EH (cell line): ENCODE results near the gene TNFAIP8L1.
A peak's percentile ranks its signal among the peaks of the same experiment; 100 is the strongest.

ENCODE experiments used
- DNase-seq: peaks from one replicate; pipeline ENCODE4 v3.0.0-alpha.2; 2015; ENCODE audit warnings: low read depth

Gene TNFAIP8L1

DNA sequence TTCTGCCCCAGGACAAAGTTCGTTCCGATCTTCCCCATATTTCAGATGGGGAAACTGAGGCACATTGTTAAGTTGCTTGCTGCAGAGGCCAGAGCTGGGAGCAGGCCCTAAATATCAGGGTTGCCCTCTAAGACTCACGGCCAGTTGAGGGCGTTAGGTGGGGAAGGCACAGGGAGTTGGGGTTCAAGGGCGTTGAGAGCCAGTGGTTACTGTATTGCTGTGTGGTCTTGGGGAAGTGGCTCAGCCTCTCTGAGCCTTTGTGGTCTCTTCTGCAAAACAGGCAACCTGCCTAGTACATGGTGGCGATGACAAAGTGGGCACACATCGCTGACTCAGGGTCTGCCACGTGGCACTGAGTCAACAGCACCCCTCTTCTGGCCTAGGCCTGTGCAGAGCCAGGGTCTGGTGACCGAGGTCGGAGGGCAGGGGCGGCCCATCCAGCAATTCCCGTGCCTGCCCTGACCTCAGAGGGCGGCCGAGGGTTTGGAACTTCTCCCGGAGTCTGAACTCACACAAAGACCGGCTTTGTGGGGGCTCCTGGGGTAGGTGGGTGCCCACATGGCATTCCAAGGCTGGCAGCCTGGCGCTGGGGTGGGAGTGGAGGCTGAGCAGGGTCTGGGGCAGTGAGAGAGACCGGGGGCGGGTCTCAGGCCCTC lies 10.2 kb downstream of the TNFAIP8L1 start:
- DNase-seq: no peak

DNA sequence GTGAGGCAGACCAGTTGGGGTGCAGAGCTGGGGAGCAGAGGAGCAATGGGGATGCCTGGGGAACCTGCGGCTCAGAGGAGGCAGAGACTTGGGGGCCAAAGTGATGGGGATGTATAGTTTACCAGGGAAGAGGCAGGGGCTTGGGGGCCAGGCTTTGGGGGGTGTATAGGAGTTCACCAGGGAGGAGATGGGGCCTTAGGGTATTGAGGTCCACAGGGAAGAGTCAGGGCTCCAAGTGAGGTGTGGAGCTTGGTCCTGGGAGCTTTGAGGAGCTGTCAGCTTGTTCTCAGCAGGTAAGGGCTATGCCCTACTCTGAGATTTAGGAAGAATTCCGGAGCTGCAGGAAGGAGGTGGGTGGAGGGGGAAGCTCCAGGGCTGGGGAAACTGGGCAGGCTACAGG lies 10.8 kb downstream of the TNFAIP8L1 start:
- DNase-seq: no peak

DNA sequence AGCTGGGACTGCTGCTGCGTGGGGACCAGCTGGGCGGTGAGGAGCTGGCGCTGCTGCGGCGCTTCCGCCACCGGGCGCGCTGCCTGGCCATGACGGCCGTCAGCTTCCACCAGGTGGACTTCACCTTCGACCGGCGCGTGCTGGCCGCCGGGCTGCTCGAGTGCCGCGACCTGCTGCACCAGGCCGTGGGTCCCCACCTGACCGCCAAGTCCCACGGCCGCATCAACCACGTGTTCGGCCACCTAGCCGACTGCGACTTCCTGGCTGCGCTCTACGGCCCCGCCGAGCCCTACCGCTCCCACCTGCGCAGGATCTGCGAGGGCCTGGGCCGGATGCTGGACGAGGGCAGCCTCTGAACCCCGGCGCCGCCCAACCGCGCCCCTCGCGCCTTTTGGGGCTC lies 12.8 kb downstream of the TNFAIP8L1 start:
- no peak for DNase-seq

DNA sequence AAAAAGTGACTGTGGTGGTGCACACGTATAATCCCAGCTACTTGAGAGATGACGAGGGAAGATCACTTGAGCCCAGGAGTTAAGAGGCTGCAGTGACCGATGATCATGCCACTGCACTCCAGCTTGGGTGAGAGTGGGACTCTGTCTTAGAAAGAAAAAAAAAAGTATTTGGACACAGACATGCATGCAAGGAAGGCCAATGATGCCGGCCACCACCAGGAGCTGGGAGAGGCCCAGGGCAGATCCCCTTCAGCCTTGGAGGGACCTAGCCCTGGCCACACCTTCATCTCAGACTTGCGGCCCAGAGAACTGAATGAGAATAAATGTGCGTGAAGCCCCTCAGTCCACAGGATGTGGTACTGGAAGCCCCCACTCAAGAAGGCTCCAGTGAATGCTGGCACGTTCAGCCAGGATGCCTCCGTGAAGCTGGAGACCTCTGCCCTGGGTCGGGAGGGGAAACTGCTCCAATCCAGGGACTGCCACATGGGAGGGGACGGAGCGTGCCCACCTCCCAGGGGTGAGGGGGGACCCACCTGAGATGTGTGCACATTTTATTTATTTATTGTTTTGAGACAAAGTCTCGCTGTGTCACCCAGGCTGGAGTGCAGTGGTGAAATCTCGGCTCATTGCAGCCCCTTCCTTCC lies 14.6 kb downstream of the TNFAIP8L1 start:
- no peak for DNase-seq

DNA sequence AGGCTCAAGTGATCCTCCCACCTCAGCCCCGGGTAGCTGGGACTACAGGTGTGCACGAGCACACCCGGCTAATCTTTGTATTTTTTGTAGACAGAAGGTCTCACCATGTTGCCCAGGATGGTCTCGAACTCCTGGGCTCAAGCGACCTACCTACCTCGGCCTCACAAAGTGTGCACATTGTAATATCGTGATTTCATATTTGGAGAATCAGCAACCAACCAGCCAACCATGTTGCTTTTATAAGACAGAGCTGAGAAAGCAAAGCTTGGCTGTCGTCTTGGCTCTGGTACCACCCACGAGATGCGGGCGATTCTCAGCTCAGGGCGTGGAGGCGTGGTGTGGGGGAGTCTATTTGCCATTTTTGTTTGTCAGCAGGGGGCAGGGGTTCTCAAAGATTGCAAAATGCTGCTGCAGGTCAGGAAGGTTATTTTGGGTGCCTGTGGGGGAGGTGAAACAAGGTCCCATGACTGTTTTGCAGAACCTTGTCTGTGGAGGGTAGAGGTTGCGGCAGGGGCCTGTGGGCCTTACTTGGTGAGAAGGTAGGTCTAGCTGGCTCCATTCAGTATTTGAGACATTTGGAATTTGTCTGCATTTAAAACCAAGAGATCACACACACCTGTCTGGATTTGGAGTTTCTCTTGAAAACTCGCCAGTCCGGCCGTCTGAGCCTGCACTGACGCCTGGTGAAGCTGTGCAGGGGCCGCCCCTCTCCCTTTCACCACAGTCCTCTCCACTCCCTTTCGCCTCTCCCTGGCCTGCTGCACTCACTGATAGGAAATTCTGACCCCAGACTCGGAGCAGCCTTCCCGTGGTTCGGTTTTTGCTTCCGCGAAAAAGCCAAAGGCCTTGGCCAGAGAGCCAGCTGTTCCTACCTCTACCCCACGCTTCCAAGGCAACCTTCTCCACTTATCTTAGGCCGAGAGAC lies 15.4 kb downstream of the TNFAIP8L1 start:
- no peak for DNase-seq

DNA sequence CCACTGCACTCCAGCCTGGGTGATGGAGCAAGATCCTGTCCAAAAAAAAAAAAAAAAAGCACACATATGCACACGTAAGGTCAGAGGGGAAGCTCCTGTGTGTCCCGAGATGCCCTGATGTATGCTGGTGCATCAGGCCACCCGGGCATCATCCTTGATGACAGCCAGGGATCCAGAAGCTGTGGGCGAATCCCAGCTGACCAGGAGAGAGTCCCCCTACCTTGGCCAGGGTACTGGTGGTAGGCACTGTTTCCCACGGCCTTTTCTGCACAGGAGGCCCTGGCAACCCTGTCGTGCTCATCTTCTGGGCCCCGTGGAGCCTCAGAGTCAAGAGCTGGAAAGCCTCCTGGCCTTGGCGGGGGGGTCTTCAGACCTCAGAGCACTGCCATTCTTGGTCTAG lies 16.8 kb downstream of the TNFAIP8L1 start:
- DNase-seq: no peak

DNA sequence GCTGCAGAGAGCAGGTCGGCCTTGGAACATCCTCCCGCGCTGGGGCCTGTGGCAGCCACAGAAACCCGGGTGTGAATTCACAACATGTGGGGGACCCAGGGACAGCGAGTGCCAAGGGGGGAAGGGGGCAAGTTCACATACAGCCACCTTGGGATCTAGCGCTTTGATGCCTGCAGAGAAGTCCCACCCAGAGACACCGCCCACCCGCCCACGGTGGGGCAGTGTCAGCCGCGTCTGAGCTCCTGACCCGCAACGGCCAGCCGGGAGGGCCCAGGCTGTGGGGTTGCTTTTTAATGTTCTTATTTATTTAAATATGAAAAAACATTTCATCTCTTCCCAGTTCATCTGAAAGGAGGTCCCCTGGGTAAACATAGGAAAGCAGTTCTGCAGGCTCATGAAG lies 17.9 kb downstream of the TNFAIP8L1 start:
- no peak for DNase-seq

DNA sequence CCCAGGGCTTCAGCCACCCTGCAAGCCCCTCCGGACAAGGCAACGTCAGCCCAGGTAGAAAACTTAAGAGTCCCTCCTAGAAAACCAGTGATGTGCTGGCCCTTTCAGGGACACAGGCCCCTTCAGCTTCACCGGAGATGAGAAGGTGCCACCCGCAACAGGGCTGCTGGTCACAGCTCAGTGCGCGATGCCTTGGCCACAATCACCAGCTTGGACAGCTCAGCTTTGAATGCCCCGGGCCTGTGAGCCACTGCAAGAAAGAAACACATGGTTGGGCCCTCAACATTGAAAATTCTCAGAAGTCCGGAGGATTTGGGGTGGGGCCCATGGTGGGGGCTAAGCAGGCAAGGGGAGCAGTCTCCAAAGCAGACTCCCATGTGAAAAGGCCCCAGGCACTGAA lies 18.5 kb downstream of the TNFAIP8L1 start:
- DNase-seq: no peak

DNA sequence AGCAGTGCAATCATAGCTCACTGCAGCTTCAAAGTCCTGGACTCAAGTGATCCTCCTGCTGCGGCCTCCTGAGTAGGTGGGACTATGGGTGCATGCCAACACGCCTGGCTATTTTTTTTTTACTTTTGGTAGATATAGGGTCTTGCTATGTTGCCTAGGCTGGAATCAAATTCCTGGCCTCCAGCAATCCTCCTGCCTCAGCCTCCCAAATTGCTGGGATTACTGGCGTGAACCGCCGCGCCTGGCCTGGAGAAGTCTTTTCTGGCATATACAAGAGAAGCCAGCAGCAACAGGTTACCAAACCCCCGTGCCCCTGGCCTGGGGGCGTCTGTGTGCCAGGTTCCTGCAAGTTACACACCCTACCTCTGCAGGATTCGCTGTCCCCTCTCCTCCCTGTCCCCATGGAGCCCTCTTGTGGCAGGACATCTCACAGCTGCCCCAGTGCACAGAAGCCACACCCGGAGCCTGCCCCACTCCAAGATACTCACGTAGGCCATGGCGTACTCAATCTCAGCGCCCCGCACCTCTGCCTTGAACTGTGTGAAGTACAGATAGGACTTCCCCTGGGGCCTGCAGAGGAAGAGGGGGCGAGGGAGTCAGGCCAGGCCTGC lies 21.0 kb downstream of the TNFAIP8L1 start:
- peak; percentile 24 for DNase-seq

DNA sequence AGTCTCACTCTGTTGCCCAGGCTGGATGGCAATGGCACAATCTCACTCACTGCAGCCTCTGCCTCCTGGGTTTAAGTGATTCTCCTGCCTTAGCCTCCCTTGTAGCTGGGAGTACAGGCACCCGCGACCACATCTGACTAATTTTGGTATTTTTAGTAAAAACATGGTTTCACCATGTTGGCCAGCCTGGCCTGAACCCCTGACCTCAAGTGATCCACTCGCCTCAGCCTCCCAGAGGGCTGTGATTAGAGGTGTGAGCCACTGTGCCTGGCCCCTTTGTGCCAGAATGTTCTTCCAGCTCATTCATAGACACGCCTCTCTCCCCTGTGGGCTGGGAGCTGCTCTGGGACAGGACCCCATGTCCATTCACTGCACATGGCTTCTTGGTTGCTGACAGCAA lies 21.7 kb downstream of the TNFAIP8L1 start:
- DNase-seq: peak; percentile 22

DNA sequence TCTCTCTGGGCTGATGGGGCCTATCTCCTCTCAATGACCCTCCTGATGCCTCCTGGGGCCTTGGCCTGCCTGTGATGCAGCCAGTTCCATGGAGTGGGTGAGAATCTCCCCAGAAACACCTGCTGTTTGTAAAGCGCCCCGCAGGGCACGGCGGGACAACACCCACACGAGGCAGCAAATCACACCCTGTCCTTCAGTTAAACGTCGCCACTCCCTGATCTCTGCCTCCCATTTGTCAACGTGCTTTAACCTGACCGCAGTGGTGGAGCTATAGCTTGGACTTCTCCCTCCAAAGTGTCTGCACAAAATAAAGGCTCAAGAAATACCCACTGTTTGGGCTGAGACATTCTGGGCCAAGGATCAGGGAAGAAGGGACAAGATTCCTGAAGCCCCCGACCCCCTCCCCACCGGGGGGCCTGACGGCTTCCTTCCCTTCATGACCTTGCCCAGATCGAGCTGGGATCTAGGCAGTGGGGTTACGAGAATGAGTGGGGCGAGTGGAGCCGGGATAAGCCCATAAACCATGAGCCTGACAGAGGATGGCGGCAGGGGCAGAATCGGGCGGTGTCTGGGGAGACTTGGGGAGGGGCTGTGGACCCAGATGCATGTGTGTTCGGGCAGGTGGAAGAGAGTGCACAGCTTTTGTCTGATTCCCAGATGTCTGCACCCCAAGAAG lies 22.8 kb downstream of the TNFAIP8L1 start:
- no peak for DNase-seq

DNA sequence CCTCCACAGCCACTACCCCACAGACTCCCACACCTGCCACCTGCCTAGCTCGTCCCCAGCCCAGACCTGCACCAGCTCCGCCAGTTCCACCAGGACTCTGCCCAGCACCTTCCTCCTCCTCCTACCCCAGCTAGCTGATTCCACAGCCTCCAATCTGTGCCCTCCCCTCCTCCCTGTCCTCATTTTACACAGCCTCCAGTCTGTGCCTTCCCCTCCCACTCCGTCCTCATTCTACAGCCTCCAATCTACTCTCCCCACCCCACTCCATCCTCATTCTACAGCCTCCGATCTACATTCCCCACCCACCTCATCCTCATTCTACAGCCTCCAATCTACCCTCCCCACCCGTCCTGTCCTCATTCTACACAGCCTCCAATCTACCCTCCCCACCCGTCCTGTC lies 23.5 kb downstream of the TNFAIP8L1 start:
- no peak for DNase-seq

DNA sequence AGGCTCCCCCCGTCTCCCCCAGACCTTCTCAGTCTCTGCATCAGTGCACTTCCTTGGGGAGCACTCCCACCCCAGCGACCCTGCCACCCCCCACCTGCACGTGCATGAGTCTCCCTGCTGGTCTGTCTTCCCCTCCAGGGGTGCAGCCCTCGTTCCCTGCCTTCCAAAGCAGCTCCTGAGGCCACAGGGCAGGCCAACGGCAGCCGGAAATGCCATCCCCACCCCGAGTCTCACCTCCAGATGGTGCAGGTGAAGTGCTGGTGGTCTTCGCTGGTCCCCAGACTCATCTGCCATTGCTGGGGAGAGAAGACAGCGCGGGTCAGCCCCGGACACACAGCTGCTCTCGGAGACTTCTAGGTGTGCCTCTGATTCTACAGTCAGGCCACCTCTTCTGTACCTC lies 25.3 kb downstream of the TNFAIP8L1 start:
- no peak for DNase-seq

DNA sequence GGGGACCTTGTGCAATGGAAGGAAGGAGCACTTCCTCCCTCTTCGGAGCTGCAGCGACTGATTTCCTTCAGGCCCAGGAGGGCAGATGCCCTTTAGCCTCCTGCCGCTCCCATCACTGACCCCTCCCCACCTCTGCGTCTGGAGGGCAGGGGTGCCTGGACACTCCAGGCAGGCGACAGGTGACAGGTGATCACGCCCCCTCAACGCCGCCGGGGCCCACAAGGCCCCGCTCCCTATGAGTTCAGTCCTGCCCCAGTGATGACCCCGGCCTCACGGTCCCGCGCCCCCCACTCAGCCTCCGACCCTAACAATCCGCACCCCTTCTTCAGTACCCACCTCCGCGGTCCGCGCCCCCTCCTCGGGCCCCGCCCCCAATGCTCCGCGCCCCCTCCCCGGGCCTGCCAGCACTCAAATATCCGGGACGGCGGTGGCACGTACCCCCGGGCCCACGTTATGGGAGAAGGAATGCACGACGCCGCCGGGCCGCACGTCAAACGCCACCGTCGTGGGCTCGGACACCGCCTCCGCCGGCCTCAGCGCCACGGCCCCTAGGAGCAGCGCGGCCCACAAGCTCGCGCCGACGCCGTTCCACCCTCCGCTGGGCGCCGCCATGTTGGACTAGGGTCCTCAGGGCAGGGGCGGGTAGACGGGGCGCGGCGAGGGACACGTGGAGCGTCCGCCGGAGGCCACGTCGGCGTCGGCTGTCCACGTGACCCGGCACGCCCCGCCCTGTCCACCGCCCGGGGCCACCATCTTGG lies 30.6 kb downstream of the TNFAIP8L1 start, which contains the start of gene MYDGF:
Gene MYDGF (minus strand): TSS at position 620 of the 758 bp plus-strand sequence. CDS start 8 bp downstream, at position 612.
- peak; percentile 90 for DNase-seq

DNA sequence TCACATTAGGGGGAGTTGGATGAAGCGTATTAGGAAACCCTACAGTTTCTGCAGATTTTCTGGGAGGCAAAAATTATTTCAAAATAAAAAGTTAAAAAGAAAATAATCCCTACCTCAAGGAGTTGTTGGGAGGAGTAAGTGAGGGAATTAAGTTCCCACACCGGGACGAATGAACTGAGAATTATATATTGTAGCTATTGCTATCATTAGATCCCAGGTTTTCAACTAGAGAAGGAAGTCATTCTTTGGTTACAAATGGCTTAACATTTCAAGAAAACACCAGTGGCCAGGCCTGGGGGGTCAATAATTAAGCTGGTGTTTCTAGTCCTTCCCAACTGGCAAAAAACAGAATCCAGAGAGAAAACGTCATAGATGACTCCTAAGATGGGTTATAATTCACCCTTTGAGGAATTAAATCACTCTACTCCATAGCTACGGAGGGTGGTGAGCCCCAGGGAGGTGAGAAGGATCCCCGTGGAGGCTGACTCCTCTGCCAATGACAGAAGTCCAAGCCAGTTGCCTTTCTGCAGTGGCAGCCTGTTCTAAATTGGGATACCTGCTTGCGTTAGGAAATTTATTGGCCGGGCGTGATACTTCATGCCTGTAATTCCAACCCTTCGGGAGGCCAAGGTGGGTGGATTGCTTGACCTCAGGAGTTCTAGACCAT lies 32.0 kb downstream of the TNFAIP8L1 start:
- DNase-seq: no peak

DNA sequence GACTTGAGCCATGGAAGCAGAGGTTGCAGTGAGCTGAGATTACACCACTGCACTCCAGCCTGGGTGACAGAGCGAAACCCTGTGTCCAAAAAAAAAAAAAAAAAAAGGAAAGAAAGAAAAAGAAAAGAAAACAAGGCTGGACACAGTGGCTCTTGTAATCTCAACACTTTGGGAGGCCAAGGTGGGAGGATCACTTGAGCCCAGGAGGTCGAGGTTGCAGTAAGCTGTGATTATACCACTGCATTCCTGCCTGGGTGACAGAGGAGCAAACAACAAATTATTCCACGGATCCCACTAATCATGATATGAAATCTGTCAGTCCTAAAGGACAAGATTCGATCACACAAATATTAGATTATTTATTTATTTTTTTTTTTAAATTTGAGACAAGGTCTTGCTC lies 33.9 kb downstream of the TNFAIP8L1 start:
- no peak for DNase-seq

DNA sequence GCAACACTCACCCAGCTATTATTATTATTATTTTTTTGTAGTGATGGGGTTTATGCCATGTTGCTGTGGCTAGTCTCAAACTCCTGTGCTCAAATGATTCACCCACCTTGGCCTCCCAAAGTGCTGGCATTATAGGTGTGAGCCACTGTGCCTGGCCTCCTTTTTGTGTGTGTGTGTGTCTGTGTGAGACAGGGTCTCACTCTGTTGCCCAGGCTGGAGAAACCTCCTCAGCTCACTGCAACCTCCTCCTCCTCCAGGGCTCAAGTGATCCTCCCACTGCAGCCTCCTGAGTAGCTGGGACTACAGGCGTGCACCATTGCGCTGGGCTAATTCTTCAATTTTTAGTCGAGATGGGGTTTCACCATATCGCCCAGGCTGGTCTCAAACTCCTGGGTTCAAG lies 34.4 kb downstream of the TNFAIP8L1 start:
- DNase-seq: no peak

DNA sequence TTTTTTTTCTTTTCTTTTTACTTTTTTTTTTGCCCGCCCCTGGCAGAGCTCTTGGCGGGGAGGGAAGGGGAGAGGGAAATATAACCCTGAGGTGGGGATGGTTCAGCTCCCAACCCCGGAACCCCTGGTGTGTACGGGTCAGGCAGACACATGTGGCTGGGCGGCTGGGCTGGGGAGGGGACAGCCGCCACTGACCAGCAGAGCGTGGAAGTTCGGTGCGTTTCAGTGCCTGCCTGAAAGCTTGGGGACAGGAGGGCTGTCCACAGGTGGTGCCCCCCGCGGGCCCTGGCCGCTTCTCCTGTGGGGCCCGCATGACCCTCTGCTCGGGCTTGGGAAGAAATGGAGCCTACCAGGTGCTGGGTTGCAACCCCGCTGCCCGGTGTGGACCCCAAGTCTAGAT lies 36.0 kb downstream of the TNFAIP8L1 start:
- no peak for DNase-seq

DNA sequence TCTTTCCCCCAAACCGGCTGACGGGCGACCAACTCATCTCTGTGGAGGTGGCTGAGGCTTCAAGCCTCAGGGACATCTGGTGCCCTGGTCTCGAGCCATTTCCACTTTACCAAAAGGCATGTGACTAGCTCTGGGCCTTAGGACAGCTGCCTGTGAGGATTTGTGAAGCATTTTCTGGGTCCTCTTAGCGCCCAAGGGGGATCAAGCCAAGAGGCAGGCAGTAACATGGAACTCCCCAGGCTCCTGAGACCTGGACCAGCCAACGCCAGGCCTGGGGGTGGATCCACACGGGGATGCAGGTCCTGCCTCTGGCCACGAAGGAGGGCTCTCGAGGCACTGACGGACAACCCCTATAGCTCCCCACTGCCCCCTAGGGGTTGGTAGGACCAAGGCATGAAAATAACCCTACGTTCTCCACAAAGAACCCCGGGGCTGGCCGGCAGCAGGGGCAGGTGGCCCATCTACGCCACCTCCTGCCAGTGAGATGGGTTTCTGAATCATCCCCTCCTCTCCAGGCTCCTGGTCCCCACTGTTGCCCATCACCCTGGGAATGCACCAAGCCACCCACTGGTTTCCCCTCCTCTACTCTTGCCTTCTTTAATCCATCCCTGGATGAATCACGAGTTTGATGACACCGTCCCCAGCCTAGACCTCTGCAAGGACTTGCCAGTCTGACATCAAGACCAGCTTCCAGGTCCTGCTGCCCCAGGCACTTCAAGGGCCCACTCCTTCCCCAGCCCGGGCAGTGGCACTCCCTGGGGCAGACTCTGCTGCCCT lies 37.8 kb downstream of the TNFAIP8L1 start:
- DNase-seq: peak; percentile 48
